Liver (tissue), 9 donors: ENCODE data around the gene CEACAM8. TPM values are rescaled to one million over a fixed set of nuclear protein-coding genes. Genes with fewer than 3 reads are reported as not detected.

ENCODE experiments used
- DNase-seq: peaks from one replicate; pipeline ENCODE4 v3.0.0-alpha.2; 2017; ENCODE audit warnings: low spot score
- H3K27ac ChIP-seq, 2 donors: one replicate each; pipeline ENCODE4 v1.7.0; 2013; ENCODE audit warnings: inconsistent platforms in 2 of 2, low read length in 2 of 2, control low read depth in 1 of 2, low read depth in 1 of 2, mild to moderate bottlenecking in 1 of 2
- H3K27me3 ChIP-seq, 4 donors: one replicate each; pipeline versions ENCODE4 v1.6.1 to v1.7.0; 2013; ENCODE audit warnings: low read length in 3 of 4, inconsistent platforms in 1 of 4, mild to moderate bottlenecking in 1 of 4, moderate library complexity in 1 of 4; ENCODE audit not compliant: control insufficient read depth in 4 of 4, insufficient read depth in 4 of 4
- H3K36me3 ChIP-seq, 4 donors: one replicate each; pipeline versions ENCODE4 v1.6.1 to v1.7.0; 2013; ENCODE audit warnings: low read length in 3 of 4, mild to moderate bottlenecking in 3 of 4, low read depth in 1 of 4, moderate library complexity in 1 of 4; ENCODE audit not compliant: control insufficient read depth in 4 of 4, insufficient read depth in 3 of 4
- H3K4me1 ChIP-seq, 4 donors: one replicate each; pipeline versions ENCODE4 v1.6.1 to v1.7.0; 2013; ENCODE audit warnings: low read length in 3 of 4, mild to moderate bottlenecking in 3 of 4, moderate library complexity in 1 of 4; ENCODE audit not compliant: control insufficient read depth in 4 of 4, insufficient read depth in 4 of 4
- H3K4me3 ChIP-seq, 3 donors: one replicate each; pipeline versions ENCODE4 v1.6.1 to v1.7.0; 2013; ENCODE audit warnings: low read length in 3 of 3, control low read depth in 1 of 3, low read depth in 1 of 3, mild to moderate bottlenecking in 1 of 3
- H3K9ac ChIP-seq, 2 donors: one replicate each; pipeline ENCODE4 v1.7.0; 2013; ENCODE audit warnings: low read length in 2 of 2, mild to moderate bottlenecking in 2 of 2, moderate library complexity in 2 of 2, control low read depth in 1 of 2, low read depth in 1 of 2
- H3K9me3 ChIP-seq, 4 donors: one replicate each; pipeline versions ENCODE4 v1.6.1 to v1.7.0; 2013; ENCODE audit warnings: low read length in 3 of 4; ENCODE audit not compliant: control insufficient read depth in 4 of 4
- ATF3 ChIP-seq: IDR thresholded peaks from 2 replicates; pipeline ENCODE4 v1.6.1; 2016; ENCODE audit warnings: antibody characterized with exemption
- CTCF ChIP-seq: fragments of 150-350 bp; IDR thresholded peaks from 2 replicates; pipeline ENCODE4 v1.5.1; 2017; ENCODE audit warnings: improper control_type of control experiment, low read depth, low read length; ENCODE audit not compliant: missing input control
- EGR1 ChIP-seq, 2 donors: IDR thresholded peaks; 2 replicates each; pipeline ENCODE4 v1.6.1; 2016 to 2018; ENCODE audit warnings: antibody characterized with exemption in 2 of 2, low read depth in 2 of 2
- FOXA1 ChIP-seq: IDR thresholded peaks from 2 replicates; pipeline ENCODE4 v1.6.1; 2016; ENCODE audit warnings: antibody characterized with exemption
- FOXA2 ChIP-seq: IDR thresholded peaks from 2 replicates; pipeline ENCODE4 v1.6.1; 2016; ENCODE audit warnings: antibody characterized with exemption
- GABPA ChIP-seq, 2 donors: IDR thresholded peaks in 1 of 2; conservative IDR thresholded peaks in 1 of 2; 2 replicates each; pipeline ENCODE4 v1.6.1; 2016; ENCODE audit warnings: antibody characterized with exemption in 2 of 2, mild to moderate bottlenecking in 1 of 2, moderate library complexity in 1 of 2
- HNF4A ChIP-seq, 2 donors: conservative IDR thresholded peaks; 2 replicates each; pipeline ENCODE4 v1.6.1; 2016; ENCODE audit warnings: antibody characterized with exemption in 2 of 2, mild to moderate bottlenecking in 2 of 2
- HNF4G ChIP-seq: IDR thresholded peaks from 2 replicates; pipeline ENCODE4 v1.6.1; 2016; ENCODE audit warnings: antibody characterized with exemption
- JUND ChIP-seq, 2 donors: IDR thresholded peaks; 2 replicates each; pipeline ENCODE4 v1.6.1; 2016; ENCODE audit warnings: antibody characterized with exemption in 2 of 2
- NR2F2 ChIP-seq: IDR thresholded peaks from 2 replicates; pipeline ENCODE4 v1.6.1; 2016; ENCODE audit warnings: antibody characterized with exemption
- RAD21 ChIP-seq, 2 donors: IDR thresholded peaks; 2 replicates each; pipeline ENCODE4 v1.6.1; 2016; ENCODE audit warnings: antibody characterized with exemption in 2 of 2, mild to moderate bottlenecking in 2 of 2
- RXRA ChIP-seq, 2 donors: IDR thresholded peaks; 2 replicates each; pipeline ENCODE4 v1.6.1; 2017 to 2018; ENCODE audit warnings: antibody characterized with exemption in 2 of 2, mild to moderate bottlenecking in 1 of 2
- SP1 ChIP-seq: IDR thresholded peaks from 2 replicates; pipeline ENCODE4 v1.6.1; 2018; ENCODE audit warnings: antibody characterized with exemption, mild to moderate bottlenecking
- TAF1 ChIP-seq: conservative IDR thresholded peaks from 2 replicates; pipeline ENCODE4 v1.6.1; 2016; ENCODE audit warnings: antibody characterized with exemption, mild to moderate bottlenecking
- YY1 ChIP-seq: IDR thresholded peaks from 2 replicates; pipeline ENCODE4 v1.6.1; 2016; ENCODE audit warnings: antibody characterized with exemption, mild to moderate bottlenecking
- ZBTB33 ChIP-seq: IDR thresholded peaks from 2 replicates; pipeline ENCODE4 v1.6.1; 2016; ENCODE audit warnings: antibody characterized with exemption
- WGBS: extraction: QIAGEN DNeasy Blood & Tissue Kit; methylation state at CpG from one replicate; pipeline ENCODE4 v1.1.7; 2013; 5-methylcytosine and 5-hydroxymethylcytosine counted together
- polyA plus RNA-seq, 2 donors: library from polyadenylated mRNA; stranded (reverse) in 1 of 2; unstranded in 1 of 2; fragments of 200-250 nt in 1 of 2; fragments of >200 nt in 1 of 2; fragmentation: Nextera tagmentation in 1 of 2; extraction: Ambion mirVana in 1 of 2; gene quantifications; one replicate each; pipeline versions ENCODE4 v1.2.1 to v1.2.3, GENCODE V29; 2013 to 2015
- total RNA-seq, 2 donors: library from RNA; depleted of rRNA; stranded (reverse); fragments of >200 nt; gene quantifications; one replicate each; pipeline ENCODE4 v1.2.3, GENCODE V29; 2014
- TF ChIP-seq, protein P1 (sequence below): IDR thresholded peaks from 2 replicates; pipeline ENCODE4 v1.6.1; 2016; ENCODE audit warnings: antibody characterized with exemption, mild to moderate bottlenecking
- TF ChIP-seq, protein P2 (sequence below): IDR thresholded peaks from 2 replicates; pipeline ENCODE4 v1.6.1; 2016; ENCODE audit warnings: antibody characterized with exemption
- donor health status: healthy.
- donor health status: healthy.
- donor health status: healthy.
- donor health status: healthy.
- donor health status: healthy.

The CEACAM8 gene
- total and polyA plus RNA-seq, 4 donors, result 0.07 to 2.1 (median 0.16) TPM; not detected in 1

DNA sequence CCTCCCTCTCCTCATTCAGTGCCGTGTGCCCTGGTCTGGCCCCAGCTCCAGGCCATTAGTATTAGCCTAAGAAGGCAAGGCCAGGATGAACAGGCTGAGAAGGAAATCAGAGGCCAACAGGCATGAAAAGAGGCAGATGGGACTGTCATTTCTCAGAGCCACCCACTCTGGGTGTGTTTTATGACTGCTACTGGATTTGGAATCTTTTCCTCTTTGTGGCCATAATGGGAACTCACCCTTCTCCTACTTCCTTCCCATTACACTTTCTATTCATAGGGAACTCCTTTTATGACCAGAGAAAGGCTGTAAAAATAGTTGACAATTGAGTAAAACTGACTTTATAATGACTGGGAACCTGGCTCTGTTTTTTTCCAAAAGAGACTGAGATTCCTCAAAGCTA is 17.7 kb downstream of the CEACAM8 start:
- Histone ChIP-seq H3K27ac (no peak overlapping the region), H3K27me3 (no peaks in the 10 kb centered on the region), H3K4me3 (no peak overlapping the region), H3K4me1 (no peaks in the 10 kb centered on the region), H3K9me3 (no peaks in the 10 kb centered on the region), H3K36me3 (no peaks in the 10 kb centered on the region), H3K9ac (no peak overlapping the region)
- 70% methylated on average over 1 of the region's 1 CpG for WGBS
- TF ChIP-seq, protein P1, sequence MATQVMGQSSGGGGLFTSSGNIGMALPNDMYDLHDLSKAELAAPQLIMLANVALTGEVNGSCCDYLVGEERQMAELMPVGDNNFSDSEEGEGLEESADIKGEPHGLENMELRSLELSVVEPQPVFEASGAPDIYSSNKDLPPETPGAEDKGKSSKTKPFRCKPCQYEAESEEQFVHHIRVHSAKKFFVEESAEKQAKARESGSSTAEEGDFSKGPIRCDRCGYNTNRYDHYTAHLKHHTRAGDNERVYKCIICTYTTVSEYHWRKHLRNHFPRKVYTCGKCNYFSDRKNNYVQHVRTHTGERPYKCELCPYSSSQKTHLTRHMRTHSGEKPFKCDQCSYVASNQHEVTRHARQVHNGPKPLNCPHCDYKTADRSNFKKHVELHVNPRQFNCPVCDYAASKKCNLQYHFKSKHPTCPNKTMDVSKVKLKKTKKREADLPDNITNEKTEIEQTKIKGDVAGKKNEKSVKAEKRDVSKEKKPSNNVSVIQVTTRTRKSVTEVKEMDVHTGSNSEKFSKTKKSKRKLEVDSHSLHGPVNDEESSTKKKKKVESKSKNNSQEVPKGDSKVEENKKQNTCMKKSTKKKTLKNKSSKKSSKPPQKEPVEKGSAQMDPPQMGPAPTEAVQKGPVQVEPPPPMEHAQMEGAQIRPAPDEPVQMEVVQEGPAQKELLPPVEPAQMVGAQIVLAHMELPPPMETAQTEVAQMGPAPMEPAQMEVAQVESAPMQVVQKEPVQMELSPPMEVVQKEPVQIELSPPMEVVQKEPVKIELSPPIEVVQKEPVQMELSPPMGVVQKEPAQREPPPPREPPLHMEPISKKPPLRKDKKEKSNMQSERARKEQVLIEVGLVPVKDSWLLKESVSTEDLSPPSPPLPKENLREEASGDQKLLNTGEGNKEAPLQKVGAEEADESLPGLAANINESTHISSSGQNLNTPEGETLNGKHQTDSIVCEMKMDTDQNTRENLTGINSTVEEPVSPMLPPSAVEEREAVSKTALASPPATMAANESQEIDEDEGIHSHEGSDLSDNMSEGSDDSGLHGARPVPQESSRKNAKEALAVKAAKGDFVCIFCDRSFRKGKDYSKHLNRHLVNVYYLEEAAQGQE, result no peak
- TF ChIP-seq GABPA (IDR thresholded peaks at IDR 0.05 in 1 of 2, conservative IDR thresholded peaks at IDR 0.05 in 1 of 2), result no peak
- TF ChIP-seq HNF4G, result no peak
- TF ChIP-seq RAD21 (IDR thresholded peaks at IDR 0.05), result no peak
- no peak for TF ChIP-seq YY1
- no peak for TF ChIP-seq EGR1 (IDR thresholded peaks at IDR 0.05; ENCODE audit: low read depth in 2 of 2)
- TF ChIP-seq ZBTB33, result no peak
- no peak for TF ChIP-seq FOXA2
- DNase-seq, result no peak

GRCh38 chr19:42576241-42576640 is 18.5 kb downstream of the CEACAM8 start:
- no peaks in the 10 kb centered on the region for H3K27me3 ChIP-seq
- no peak for DNase-seq
- H3K4me3 ChIP-seq, result no peak overlapping the region
- 71% methylated on average over 2 of the region's 2 CpGs for WGBS
- H3K9ac ChIP-seq, result no peak overlapping the region
- no peaks in the 10 kb centered on the region for H3K4me1 ChIP-seq
- H3K36me3 ChIP-seq, result no peaks in the 10 kb centered on the region
- H3K9me3 ChIP-seq, result no peaks in the 10 kb centered on the region
- TF ChIP-seq ZBTB33 (no peak), TAF1 (no peak), FOXA2 (no peak), NR2F2 (no peak), FOXA1 (no peak), RXRA (IDR thresholded peaks at IDR 0.05) (no peak), JUND (IDR thresholded peaks at IDR 0.05) (no peak), ATF3 (no peak), HNF4G (no peak), CTCF (no peak), SP1 (no peak), HNF4A (conservative IDR thresholded peaks at IDR 0.05) (no peak), EGR1 (IDR thresholded peaks at IDR 0.05; ENCODE audit: low read depth in 2 of 2) (no peak), YY1 (no peak), RAD21 (IDR thresholded peaks at IDR 0.05) (no peak), GABPA (IDR thresholded peaks at IDR 0.05 in 1 of 2, conservative IDR thresholded peaks at IDR 0.05 in 1 of 2) (no peak)
- TF ChIP-seq, protein P1, result no peak
- TF ChIP-seq, protein P2, sequence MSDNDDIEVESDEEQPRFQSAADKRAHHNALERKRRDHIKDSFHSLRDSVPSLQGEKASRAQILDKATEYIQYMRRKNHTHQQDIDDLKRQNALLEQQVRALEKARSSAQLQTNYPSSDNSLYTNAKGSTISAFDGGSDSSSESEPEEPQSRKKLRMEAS, result no peak
- no peak overlapping the region for H3K27ac ChIP-seq
